Fibroblast of skin of back (primary cell): Measurements from ENCODE around the gene CFAP97D1.
A peak's percentile ranks its signal among the peaks of the same experiment; 100 is the strongest.
"Not testable (repeated sequence)": the region's sequence is repeated elsewhere in the genome, so short reads cannot be mapped to it uniquely, and the experiment has no call there.

Source experiments
- DNase-seq: peaks from one replicate; pipeline ENCODE4 v3.0.0-alpha.2; 2013

The CFAP97D1 gene

GRCh38 chr17:43768382-43768781, 11.9 kb upstream of the CFAP97D1 start:
- DNase-seq: no peak

- DNase-seq: no peak
Observed at GRCh38 chr17:43768943-43769342, 11.3 kb upstream of the CFAP97D1 start.

- DNase-seq: no peak
Observed at GRCh38 chr17:43769426-43769825, 10.8 kb upstream of the CFAP97D1 start.

- no peak for DNase-seq
Observed at GRCh38 chr17:43769859-43770258, 10.4 kb upstream of the CFAP97D1 start.

DNA sequence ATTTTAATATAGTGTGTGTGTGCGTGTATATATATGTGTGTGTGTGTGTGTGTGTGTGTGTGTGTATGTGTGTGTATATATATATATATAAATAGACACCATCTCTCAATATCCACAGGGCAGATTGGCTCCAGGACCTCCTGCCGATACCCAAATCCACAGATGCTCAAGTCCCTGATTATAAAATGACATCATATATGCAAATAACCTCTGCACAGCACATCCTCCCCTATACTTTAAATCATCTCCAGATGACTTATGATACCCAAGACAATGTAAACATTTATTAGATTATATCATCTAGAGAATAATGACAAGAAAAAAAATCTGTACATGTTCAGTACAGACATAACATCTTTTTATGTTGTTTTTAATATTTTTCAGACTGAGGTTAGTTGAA, 9.3 kb upstream of the CFAP97D1 start:
- DNase-seq: peak; percentile 25

GRCh38 chr17:43771463-43771862, 8.8 kb upstream of the CFAP97D1 start:
- DNase-seq: no peak

DNA sequence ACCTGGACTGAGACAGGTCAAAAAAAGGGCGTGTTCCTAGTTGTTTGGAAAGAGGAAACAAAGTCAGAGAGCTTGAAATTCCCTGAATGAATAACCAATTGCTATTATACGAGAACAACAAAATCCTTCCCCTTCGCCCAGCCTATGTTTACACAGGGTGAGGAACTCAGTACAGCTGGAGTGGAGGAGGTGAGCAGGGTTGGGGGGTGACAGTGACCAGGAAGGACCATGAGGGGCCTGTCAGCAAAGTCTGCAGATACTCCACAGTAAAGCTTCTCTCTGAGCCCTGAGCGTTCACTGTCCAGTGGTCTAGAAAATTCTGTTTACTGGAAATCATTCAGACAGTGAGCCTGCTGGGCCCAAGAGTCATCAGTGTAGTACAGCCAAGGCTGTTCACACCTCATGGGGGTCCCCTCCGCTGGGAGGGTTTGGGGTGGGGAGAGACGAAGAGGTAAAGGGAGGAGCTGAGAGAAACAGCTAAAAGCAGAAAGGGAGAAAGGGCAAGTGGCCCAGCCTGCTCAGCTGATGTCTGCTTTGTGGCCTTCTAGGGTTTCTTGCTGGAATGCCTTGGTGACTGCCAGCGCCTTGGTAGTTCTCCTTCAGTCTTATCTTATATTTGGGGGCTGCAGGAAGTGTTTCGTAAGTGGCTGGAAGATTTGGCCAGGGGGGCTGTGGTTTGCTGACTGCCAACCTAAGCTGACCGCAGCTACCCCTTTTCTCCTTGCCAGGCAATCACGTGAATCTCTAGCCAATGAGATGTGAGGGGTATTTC, 7.2 kb upstream of the CFAP97D1 start:
- no peak for DNase-seq

DNA sequence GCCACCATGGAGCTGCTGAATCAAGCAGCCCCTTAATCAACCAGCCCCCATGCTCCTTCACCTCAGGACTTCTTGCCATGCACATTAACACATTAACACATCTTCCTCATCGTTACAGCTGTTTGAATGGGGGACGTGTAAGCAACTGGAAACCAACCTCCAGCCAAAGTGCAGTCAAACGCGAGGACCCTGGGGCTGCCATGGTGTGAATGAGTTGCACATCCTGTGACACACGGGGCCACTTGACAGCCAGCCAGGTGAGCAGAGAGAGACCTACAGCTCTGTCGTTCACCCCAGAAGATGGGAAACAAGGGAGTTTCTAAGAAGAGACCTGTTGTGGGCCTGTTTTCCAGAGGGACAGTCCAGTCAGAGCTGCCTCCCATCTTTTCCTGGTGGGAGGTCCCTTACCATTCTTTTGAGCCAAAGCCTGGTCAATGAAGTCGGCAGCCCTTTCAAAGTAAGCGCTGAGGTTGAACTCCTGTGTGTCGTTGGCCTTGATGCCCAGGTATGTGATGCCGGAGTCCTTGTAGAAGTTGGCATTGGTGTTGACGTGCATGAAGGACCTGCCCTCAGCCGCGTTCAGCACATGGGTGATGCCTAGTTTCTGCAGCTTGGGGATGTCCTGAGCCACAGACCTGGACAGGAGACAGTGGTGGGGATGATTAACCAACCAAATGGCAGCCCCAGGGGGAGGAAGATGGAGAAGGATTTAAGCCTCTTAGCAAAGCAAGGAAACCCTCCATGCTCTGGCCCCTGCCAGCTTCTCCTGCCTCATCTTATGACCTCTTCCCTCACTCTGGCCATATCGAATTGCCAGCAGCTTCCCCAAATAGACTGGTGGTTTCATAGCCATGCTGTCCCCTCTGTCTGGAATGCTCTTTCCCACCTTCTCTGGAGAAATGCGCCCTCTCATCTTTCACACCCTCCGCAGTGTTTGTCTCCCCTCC, 5.7 kb upstream of the CFAP97D1 start:
- no peak for DNase-seq

DNA sequence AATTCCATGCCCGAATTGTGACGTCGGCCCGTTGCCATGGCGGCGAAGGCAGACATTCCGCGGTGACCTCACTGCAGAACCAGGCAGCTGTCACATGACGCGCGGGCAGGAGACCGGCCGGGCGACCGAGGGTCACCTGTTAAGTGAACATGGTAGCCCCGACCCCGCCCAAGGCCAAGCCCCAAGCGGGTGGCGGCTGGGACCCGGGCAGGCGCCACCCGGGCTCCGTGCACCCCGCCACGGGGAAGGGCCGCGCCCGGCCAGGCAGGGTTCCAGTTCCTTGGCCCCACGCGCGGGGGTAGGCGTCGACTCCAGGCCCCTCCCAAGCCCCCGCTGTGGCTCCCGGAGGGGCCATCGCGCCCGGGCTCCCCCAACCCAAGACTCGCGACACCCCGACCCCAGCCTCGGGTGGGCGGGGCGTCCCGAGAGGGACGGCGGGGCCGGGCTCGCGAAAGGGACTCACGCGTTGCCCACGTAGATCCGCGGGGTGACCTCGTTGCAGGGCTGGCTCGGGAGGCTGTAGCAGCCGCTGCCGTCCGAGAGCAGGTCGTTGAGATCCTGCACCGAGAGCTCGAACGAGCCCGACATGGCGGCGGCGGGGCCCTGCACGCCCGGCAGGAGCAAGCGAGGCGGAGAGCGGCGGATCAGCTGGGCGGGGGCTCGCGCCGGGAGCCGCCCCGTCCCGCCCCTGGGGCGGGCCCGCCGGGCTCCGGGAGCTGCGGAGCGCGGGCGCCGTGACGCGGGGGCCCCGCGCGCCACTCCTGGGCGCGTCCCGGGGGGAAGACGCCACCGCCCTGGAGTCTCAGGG, 1.7 kb upstream of the CFAP97D1 start, which contains the start of gene DUSP3:
TSS of gene DUSP3 (minus strand) at position 641 of the 808 bp plus-strand sequence. CDS start at position 588, 53 bp downstream.
- peak; percentile 91 for DNase-seq

DNA sequence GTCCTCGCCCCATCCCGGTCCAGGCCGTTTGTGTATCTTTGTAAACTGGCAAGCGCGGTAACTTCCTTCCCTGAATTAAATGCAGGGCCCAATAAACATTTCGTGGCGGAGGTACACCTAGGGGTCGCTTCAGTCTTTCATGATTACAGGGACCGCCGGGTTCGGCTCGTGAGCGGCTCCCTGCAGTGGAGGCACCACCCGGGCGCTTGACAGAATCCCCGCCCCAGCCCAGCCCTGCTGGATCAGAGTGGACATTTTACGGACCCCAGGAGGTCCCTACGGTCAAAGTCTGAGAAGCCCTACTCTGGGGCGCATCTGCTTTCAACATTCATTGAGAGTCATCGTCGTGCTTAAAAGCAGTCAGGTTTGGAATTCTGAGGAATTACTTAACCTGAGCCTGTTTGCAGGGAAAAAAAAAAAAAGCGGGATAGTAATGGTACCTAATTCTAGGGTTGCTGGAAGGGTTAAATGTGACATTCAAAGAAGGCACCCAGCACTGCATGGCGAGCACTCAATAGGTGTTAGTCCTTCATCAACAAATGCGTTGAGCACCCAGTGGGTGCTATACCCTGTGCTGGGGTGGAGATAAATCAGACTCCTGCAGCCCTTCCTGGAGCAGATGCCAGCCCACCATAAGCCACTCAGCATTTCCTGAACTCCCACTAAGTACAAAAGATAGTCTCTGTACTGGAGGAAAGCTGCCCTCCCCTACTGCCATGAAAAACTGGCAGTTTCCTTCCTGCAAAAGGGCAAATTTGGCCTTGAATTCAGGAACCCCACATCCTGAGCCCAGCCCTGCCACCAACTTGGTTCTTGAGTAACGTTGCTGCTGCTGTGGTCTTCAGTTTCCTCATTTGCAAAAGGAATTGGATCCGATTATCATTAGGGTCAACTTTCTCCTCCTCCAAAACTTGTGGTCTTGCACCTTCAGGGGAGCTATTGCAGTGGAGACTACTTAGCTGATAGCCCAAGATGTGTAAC, 800 bp upstream of the CFAP97D1 start:
- peak; percentile 36 for DNase-seq

DNA sequence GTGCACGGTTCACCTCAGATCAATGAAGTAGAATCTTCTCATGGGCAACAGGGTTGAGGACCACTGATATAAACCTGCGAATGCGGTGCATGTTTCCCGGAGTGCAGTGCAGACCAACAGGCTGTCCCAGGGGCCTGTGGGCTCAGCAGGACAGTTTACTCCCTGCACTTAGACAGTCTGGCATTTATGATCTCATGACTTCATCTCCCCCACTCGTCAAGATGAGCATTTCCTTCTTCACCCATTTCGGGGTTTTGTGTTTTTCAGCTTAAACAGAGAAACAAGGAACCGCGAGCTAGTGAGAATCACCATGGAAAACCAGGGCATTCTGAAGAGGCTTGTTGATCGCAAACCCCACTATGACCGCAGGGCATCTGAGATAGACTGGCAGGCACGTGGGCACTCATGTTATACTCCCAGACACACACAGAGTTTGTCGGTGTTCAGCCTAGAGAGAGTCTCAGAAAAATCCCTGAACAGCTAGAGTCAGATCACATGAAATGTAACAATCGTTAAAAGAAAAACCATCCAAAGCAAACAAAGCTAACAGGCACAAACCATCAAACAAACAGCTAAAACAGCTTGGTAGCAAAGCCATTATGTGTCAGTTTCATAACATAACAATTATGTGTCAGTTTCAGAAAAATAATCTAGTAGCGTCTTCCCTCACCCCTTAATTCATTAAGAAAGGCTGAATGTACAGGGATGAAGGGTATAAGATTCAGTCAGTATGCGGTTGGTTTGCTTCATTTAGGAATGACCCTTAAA, 2.9 kb downstream of the CFAP97D1 start:
- no peak for DNase-seq

GRCh38 chr17:43784068-43784467, 3.8 kb downstream of the CFAP97D1 start:
- DNase-seq: peak; percentile 76

- DNase-seq: peak; percentile 70
Observed at GRCh38 chr17:43784628-43785101, 4.4 kb downstream of the CFAP97D1 start.

- DNase-seq: no peak
Observed at GRCh38 chr17:43787728-43788127, 7.5 kb downstream of the CFAP97D1 start.

GRCh38 chr17:43788540-43788939, 8.3 kb downstream of the CFAP97D1 start:
- no peak for DNase-seq

GRCh38 chr17:43789482-43789881, 9.2 kb downstream of the CFAP97D1 start:
- DNase-seq: no peak

DNA sequence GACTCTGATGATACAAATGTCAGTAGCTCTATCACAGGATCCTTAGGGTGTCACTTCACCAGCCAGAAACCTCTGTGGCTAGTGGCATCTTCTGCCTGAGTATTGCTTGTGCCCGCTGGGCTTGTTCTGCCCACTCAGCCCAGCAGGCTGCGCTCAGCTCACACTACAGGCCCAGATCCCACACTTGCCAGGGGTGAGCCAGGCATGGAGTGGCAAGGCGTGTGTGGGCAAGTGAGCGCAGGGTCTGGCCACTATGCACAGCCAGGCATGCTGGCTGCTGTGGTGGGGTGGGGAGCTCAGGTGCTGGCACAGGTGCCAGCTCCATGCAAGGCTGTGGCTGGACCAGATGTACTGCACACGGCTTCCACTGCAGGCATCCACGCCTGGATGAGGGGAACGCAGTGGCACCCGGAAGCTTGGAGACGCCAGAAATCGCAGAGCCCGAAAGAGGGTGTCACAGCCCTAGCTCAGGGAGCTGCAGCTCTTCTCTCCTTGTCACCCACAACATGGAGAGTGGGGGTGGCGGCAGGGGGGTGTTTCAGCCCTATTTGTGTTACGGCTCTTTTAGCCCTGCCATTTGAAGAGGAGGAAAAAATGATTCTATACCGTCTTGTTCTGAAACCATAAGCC, 10.2 kb downstream of the CFAP97D1 start:
- DNase-seq: no peak

DNA sequence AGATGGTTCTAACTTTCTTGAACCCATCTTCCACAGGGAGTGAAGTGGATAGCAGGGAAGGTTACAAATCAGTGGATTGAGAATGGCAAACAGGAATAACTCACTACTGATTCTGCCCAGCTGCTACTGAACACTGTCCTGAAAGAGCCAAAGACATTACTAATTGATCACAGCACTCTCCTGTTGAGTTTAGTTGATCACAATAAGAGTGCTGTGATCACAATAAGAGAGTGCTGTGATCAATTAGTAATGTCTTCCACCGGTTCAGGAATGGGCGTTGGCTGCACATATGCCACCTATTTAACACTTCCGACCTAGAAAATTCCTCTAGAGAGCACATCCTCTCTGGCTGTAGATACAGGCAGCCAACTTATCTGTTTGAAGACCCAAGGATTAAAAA, 11.4 kb downstream of the CFAP97D1 start:
- DNase-seq: peak; percentile 45

DNA sequence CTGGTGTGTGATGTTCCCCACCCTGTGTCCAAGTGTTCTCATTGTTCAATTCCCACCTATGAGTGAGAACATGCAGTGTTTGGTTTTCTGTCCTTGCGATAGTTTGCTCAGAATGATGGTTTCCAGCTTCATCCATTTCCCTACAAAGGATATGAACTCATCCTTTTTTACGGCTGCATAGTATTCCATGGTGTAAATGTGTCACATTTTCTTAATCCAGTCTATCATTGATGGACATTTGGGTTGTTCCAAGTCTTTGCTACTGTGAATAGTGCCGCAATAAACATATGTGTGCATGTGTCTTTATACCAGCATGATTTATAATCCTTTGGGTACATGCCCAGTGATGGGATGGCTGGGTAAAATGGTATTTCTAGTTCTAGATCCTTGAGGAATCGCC, 12.4 kb downstream of the CFAP97D1 start:
- DNase-seq: not testable (repeated sequence)

GRCh38 chr17:43798024-43798423, 17.8 kb downstream of the CFAP97D1 start:
- not testable (repeated sequence) for DNase-seq
